GM12873 (cell line): ENCODE measurements around the gene HLA-DQB2.

Experiments used
- TF ChIP-seq, protein P1 (sequence below): IDR thresholded peaks from 2 replicates; pipeline ENCODE4 v1.5.1; 2012; ENCODE audit warnings: low read depth, mild to moderate bottlenecking, moderate library complexity, low read length, control low read depth; ENCODE audit not compliant: insufficient read depth; ENCODE audit errors: missing control alignments

The HLA-DQB2 gene

GRCh38 chr6:32772656-32773055 lies 9.3 kb upstream of the HLA-DQB2 start:
- TF ChIP-seq, protein P1, sequence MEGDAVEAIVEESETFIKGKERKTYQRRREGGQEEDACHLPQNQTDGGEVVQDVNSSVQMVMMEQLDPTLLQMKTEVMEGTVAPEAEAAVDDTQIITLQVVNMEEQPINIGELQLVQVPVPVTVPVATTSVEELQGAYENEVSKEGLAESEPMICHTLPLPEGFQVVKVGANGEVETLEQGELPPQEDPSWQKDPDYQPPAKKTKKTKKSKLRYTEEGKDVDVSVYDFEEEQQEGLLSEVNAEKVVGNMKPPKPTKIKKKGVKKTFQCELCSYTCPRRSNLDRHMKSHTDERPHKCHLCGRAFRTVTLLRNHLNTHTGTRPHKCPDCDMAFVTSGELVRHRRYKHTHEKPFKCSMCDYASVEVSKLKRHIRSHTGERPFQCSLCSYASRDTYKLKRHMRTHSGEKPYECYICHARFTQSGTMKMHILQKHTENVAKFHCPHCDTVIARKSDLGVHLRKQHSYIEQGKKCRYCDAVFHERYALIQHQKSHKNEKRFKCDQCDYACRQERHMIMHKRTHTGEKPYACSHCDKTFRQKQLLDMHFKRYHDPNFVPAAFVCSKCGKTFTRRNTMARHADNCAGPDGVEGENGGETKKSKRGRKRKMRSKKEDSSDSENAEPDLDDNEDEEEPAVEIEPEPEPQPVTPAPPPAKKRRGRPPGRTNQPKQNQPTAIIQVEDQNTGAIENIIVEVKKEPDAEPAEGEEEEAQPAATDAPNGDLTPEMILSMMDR = no peak

- TF ChIP-seq, protein P1 = no peak
Measured at GRCh38 chr6:32764048-32764447, 716 bp upstream of the HLA-DQB2 start.

DNA sequence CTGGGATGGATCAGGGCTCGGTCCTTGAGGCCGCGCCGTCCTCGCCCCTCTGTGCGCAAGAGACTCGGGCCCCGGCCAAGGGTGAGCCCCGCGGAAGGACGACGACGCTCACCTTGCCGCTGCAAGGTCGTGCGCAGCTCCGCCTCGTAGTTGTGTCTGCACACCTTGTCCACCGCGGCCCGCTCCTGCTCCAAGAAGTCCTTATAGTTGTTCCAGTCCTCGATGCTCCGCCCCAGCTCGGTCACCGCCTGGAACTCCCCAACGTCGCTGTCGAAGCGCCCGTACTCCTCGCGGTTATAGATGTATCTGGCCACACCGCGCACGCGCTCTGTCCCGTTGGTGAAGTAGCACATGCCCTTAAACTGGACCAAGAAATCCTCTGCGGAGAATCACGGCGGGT lies 1.8 kb downstream of the HLA-DQB2 start:
- TF ChIP-seq, protein P1 = no peak

DNA sequence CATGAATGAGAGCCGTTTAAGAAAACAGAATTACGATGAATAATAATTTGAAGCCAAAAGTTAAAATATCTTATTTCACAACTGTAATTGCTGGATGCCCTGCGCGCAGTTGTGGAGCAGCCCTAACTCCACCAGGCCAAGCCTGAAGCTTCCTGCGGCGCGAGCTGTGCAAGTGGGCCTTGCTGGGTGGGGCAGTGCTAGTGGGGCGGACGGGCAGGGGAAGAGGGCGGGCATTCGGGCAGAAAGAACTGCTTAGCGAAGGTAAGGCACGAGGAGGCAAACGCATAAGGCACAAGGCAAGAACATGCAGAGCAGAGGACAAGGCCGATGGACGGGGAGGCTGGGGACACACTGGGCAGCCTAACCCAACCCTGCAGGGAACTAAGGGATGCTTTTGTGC lies 2.3 kb downstream of the HLA-DQB2 start:
- TF ChIP-seq, protein P1 = no peak

- TF ChIP-seq, protein P1 = no peak
Measured at GRCh38 chr6:32759669-32760068, 3.7 kb downstream of the HLA-DQB2 start.

DNA sequence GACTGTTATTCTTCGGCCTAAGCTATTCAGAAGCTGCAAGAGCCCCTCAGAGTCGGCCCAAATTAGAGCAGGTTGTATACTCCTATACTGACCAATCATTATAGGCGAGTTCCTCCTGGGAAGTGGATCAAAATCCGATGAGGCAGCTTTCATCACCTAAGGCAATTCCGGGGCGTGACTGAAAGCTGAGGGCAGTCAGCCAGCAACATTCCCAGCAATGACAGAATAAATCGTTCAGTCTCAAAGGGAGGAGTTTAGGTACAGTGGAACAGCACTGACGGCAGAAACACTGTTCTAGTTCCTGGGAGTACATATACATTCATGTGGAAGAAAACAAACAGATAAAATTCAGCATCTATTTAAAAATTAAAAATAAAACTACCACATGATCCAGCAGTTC lies 10.8 kb downstream of the HLA-DQB2 start:
- TF ChIP-seq, protein P1 = no peak

- TF ChIP-seq, protein P1 = no peak
Measured at GRCh38 chr6:32744776-32745175, 18.6 kb downstream of the HLA-DQB2 start.
